Ishikawa (cell line): ENCODE results near the gene AK9.
A peak's percentile ranks its signal among the peaks of the same experiment; 100 is the strongest.

ENCODE experiments used
- CEBPB ChIP-seq: IDR thresholded peaks from 2 replicates; pipeline ENCODE4 v1.6.1; 2012
- CREB1 ChIP-seq: IDR thresholded peaks from 2 replicates; pipeline ENCODE4 v1.6.1; 2012; ENCODE audit warnings: low read depth
- EP300 ChIP-seq: IDR thresholded peaks from 2 replicates; pipeline ENCODE4 v1.6.1; 2012; ENCODE audit warnings: borderline replicate concordance
- FOXM1 ChIP-seq: IDR thresholded peaks from 2 replicates; pipeline ENCODE4 v1.6.1; 2012; ENCODE audit warnings: low read depth, borderline replicate concordance
- NFIC ChIP-seq: IDR thresholded peaks from 2 replicates; pipeline ENCODE4 v1.6.1; 2012
- RAD21 ChIP-seq: IDR thresholded peaks from 2 replicates; pipeline ENCODE4 v1.6.1; 2012; ENCODE audit warnings: low read depth
- TAF1 ChIP-seq: IDR thresholded peaks from 2 replicates; pipeline ENCODE4 v1.6.1; 2012; ENCODE audit warnings: low read depth, mild to moderate bottlenecking
- YY1 ChIP-seq: IDR thresholded peaks from 2 replicates; pipeline ENCODE4 v1.6.1; 2012; ENCODE audit warnings: low read depth
- TF ChIP-seq, protein P1 (sequence below): IDR thresholded peaks from 2 replicates; pipeline ENCODE4 v1.6.1; 2012
- TF ChIP-seq, protein P2 (sequence below): IDR thresholded peaks from 2 replicates; pipeline ENCODE4 v1.6.1; 2012
- TF ChIP-seq, protein P3 (sequence below): IDR thresholded peaks from 2 replicates; pipeline ENCODE4 v1.6.1; 2012; ENCODE audit warnings: low read depth, mild to moderate bottlenecking

DNA sequence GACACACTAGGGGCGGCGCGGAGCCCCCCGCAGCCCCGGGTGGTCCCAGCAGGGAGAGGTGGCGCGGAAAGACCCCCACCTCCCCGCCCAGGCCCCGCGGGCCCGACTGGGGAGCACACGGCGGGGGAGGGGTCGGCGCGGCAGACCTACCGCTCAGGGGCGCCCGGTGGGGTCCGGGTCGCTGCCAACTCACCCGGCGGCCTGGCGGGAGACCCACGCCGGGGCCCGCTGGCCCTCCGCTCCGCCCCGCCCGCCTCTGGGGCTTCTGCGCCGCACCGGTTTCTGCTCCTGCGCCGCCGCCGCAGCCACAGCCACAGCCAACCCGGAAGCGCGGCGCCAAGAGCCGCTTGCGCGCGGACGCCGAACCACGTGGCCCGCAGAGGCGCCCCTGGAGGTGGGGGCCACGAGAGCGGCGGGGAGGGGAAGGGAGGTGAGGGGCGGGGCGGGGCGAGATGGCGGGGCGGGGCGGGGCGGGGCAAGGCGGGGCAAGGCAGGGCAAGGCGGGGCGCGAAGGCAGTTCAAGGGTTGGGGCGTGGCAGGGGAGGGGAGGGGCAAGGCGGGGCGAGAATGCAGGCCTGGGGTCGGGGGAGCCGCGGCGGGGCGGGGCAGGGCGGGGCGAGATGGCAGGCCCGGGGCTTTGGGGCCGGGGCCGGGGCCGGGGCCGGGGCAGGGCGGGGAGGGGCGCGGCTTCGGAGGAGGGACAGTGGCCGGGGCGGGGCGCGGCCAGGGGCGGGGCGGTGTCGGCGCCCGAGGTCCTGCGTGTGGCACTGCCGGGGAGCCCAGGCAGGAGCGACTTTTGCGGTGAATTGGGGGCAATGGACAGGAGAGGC lies 207.9 kb downstream of the AK9 start, which contains the start of gene ZBTB24:
- TF ChIP-seq NFIC (no peak; the same call in 1 of the 2 replicates), YY1 (no peak), TAF1 (peak; percentile 65), CEBPB (no peak), CREB1 (no peak), RAD21 (no peak), EP300 (0 out of 2 replicates have a peak, but pooled peaks have one; percentile 27), FOXM1 (no peak)
- TF ChIP-seq, protein P1, sequence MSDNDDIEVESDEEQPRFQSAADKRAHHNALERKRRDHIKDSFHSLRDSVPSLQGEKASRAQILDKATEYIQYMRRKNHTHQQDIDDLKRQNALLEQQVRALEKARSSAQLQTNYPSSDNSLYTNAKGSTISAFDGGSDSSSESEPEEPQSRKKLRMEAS, result peak; percentile 78
- TF ChIP-seq, protein P2, sequence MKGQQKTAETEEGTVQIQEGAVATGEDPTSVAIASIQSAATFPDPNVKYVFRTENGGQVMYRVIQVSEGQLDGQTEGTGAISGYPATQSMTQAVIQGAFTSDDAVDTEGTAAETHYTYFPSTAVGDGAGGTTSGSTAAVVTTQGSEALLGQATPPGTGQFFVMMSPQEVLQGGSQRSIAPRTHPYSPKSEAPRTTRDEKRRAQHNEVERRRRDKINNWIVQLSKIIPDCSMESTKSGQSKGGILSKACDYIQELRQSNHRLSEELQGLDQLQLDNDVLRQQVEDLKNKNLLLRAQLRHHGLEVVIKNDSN, result peak; percentile 93
- TF ChIP-seq, protein P3, sequence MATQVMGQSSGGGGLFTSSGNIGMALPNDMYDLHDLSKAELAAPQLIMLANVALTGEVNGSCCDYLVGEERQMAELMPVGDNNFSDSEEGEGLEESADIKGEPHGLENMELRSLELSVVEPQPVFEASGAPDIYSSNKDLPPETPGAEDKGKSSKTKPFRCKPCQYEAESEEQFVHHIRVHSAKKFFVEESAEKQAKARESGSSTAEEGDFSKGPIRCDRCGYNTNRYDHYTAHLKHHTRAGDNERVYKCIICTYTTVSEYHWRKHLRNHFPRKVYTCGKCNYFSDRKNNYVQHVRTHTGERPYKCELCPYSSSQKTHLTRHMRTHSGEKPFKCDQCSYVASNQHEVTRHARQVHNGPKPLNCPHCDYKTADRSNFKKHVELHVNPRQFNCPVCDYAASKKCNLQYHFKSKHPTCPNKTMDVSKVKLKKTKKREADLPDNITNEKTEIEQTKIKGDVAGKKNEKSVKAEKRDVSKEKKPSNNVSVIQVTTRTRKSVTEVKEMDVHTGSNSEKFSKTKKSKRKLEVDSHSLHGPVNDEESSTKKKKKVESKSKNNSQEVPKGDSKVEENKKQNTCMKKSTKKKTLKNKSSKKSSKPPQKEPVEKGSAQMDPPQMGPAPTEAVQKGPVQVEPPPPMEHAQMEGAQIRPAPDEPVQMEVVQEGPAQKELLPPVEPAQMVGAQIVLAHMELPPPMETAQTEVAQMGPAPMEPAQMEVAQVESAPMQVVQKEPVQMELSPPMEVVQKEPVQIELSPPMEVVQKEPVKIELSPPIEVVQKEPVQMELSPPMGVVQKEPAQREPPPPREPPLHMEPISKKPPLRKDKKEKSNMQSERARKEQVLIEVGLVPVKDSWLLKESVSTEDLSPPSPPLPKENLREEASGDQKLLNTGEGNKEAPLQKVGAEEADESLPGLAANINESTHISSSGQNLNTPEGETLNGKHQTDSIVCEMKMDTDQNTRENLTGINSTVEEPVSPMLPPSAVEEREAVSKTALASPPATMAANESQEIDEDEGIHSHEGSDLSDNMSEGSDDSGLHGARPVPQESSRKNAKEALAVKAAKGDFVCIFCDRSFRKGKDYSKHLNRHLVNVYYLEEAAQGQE, result no peak
